ENCODE measurements around the gene SLC17A4. TPM values are rescaled to one million over a fixed set of nuclear protein-coding genes. Genes with fewer than 3 reads are reported as not detected.

Gene SLC17A4
- total and polyA plus RNA-seq, 2 experiments from 2014 or later, result not detected

DNA sequence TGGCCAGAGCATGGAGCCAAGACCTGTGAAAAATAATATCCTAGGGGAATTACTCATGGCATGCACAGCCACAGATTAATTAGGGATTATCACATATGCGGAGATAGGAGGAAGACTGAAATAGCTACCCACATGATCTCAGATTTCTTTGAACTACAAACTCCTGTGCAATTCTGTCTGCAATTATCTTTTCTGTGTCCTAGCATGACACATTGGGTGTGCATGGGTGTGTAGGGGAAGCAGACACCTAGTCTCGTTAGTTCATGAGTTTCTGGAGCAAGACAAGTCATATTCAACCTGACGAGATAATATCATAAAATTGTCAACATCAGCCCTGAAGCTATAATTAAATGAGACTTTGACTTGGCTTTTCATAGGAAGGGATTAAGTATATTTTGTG is 3.6 kb upstream of the SLC17A4 start:
- Histone ChIP-seq H3K9me3 (ENCODE audit: low read depth) (no peaks in the 10 kb centered on the region), H3K27ac (no peak overlapping the region), H3K4me3 (no peak overlapping the region), H3K27me3 (no peaks in the 10 kb centered on the region), H3K4me1 (ENCODE audit: low read depth) (no peaks in the 10 kb centered on the region), H3K36me3 (no peaks in the 10 kb centered on the region)
- TF ChIP-seq CTCF (IDR thresholded peaks at IDR 0.05; ENCODE audit: low read depth, low read length), result no peak
- no peak for DNase-seq (ENCODE audit: low read depth in 1 of 2, low spot score in 1 of 2)

GRCh38 chr6:25753079-25753478 is 1.5 kb upstream of the SLC17A4 start:
- TF ChIP-seq CTCF (IDR thresholded peaks at IDR 0.05; ENCODE audit: low read depth, low read length), result no peak
- Histone ChIP-seq H3K4me3 (no peak overlapping the region), H3K27me3 (peaks cover 2% of the 10 kb centered on the region), H3K36me3 (no peaks in the 10 kb centered on the region), H3K4me1 (ENCODE audit: low read depth) (no peaks in the 10 kb centered on the region), H3K27ac (no peak overlapping the region), H3K9me3 (ENCODE audit: low read depth) (no peaks in the 10 kb centered on the region)
- DNase-seq (ENCODE audit: low read depth in 1 of 2, low spot score in 1 of 2), result no peak

GRCh38 chr6:25755483-25755882 is 941 bp downstream of the SLC17A4 start:
- Histone ChIP-seq H3K36me3 (no peaks in the 10 kb centered on the region), H3K9me3 (ENCODE audit: low read depth) (no peaks in the 10 kb centered on the region), H3K4me3 (no peak overlapping the region), H3K4me1 (ENCODE audit: low read depth) (no peaks in the 10 kb centered on the region), H3K27ac (no peak overlapping the region), H3K27me3 (peaks cover 3% of the 10 kb centered on the region)
- TF ChIP-seq CTCF (IDR thresholded peaks at IDR 0.05; ENCODE audit: low read depth, low read length), result no peak
- DNase-seq (ENCODE audit: low read depth in 1 of 2, low spot score in 1 of 2), result no peak

DNA sequence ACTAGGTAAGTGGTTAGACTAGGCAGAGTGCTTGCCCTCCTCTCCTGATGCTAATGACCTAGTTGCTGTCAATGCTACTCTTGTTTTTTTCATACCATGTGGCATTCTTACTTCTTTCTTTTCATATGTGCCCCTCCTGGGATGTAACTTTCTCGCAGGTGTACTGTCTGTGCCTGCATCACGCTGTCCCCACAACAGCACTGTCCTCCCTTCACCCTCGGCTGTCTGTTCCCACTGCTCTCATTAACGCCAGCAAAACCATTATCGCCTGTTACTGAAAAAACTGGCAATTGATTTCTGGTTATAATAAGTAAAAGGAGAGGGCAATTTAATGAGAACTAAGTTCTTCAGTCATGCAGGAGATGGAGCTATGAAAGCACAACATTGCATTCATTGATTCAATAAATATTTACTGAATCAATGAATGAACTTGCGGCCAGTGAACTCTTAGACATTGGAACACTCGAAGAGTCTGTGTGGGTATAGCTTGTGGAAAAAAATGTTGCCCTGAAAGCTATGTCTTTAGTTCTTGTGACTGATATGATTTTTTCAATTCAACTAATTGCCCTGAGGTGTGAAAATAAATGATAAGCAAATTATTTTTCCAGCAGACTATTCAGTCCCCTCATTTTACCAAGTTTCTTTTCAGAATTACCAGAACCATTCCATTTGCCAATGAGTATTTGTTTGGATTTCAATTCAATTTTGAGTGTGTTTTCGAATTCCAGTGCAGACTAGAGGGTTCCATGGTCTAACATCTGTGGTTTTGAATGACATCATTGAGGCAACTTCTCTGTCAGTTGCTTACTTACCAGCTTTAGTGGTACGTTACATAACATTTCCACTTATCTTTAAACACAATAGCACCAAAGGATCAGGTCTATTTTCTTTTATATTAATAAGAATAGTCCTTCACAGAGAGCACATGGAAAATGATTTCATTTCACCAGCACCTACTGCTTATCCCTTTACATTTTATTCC is 2.1 kb downstream of the SLC17A4 start:
- H3K9me3 ChIP-seq (ENCODE audit: low read depth), result no peaks in the 10 kb centered on the region
- no peak for TF ChIP-seq CTCF (IDR thresholded peaks at IDR 0.05; ENCODE audit: low read depth, low read length)
- no peaks in the 10 kb centered on the region for H3K4me1 ChIP-seq (ENCODE audit: low read depth)
- H3K27ac ChIP-seq, result no peak overlapping the region
- peaks cover 3% of the 10 kb centered on the region for H3K27me3 ChIP-seq
- DNase-seq (ENCODE audit: low read depth in 1 of 2, low spot score in 1 of 2), result peak in 1 of 2 donors; percentile 8
- no peaks in the 10 kb centered on the region for H3K36me3 ChIP-seq
- no peak overlapping the region for H3K4me3 ChIP-seq

DNA sequence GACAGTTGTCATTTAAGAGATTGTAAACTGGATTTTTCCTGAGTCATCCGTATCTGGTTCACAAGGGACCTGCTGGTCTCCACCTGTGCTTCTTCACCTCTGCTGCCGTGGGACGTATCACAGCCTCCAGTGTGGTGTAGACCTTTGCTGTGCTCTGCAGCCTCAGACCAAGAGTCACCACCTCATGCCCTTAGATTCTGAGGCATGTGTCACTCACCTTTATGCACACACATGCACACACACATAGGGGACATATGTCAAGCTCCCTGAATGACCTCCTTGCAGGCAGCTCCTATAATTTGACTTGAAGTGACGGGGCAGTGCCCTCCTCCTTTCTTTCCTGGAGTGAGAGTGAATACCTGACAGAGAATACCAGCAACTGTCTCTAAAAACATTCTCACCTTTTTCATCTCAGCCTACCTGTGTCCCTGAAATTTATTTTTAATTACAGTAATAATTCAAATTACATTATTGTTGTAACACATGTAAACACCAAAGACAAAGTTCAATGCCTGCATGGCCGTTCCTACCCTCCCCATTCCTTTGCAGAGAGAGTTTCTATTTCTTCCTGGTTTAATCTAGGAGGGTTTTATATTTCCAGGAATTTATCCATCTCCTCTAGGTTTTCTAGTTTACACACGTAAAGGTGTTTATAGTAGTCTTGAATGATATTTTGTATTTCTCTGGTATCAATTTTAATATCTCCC is 3.5 kb downstream of the SLC17A4 start:
- DNase-seq (ENCODE audit: low read depth in 1 of 2, low spot score in 1 of 2), result no peak
- Histone ChIP-seq H3K36me3 (no peaks in the 10 kb centered on the region), H3K4me3 (no peak overlapping the region), H3K9me3 (ENCODE audit: low read depth) (no peaks in the 10 kb centered on the region), H3K4me1 (ENCODE audit: low read depth) (no peaks in the 10 kb centered on the region), H3K27me3 (peaks cover 3% of the 10 kb centered on the region), H3K27ac (no peak overlapping the region)
- no peak for TF ChIP-seq CTCF (IDR thresholded peaks at IDR 0.05; ENCODE audit: low read depth, low read length)

Measured in cardiac muscle cell (in vitro differentiated cells and primary cell).